HepG2 (cell line): ENCODE measurements around the gene C6orf62. TPM values are rescaled to one million over a fixed set of nuclear protein-coding genes. Genes with fewer than 3 reads are reported as not detected.
"Not testable (repeated sequence)": the region's sequence is repeated elsewhere in the genome, so short reads cannot be mapped to it uniquely, and the experiment has no call there.

Source experiments
- ATAC-seq: fragments of 200-7000 bp; cut with Tn5 transposase; 3 replicates; pipeline ENCODE4 v1.9.1; 2020; ENCODE audit warnings: mild to moderate bottlenecking, moderate library complexity
- BruUV-seq: library from RNA; stranded (reverse); fragments of 400-500 nt; replicated peaks from 2 replicates; lab custom pipeline; 2021; lab: Mats Ljungman, UMichigan
- CTCF ChIA-PET: fragments of 300-600 bp; formaldehyde crosslinking; extraction: SDS; loops from one replicate; lab custom pipeline; 2021; ENCODE audit warnings: low total read pairs, inconsistent platforms, low intra/inter-chr PET ratio; lab: Yijun Ruan, JAX
- POLR2A ChIA-PET: fragments of 350-600 bp; sonication (Branson Sonifier 250); formaldehyde crosslinking; loops from one replicate; lab custom pipeline; 2020; ENCODE audit warnings: antibody characterized with exemption, inconsistent platforms; lab: Yijun Ruan, JAX
- DNase-seq: peaks from one replicate; pipeline ENCODE4 v3.0.0-alpha.2; 2015; ENCODE audit warnings: low spot score
- FAIRE-seq: peaks from 3 replicates; lab custom pipeline; 2011; peaks lifted over from hg19 to GRCh38; lab: Jason Lieb, UNC
- H2AFZ ChIP-seq: one replicate; pipeline ENCODE4 v1.6.1; 2011; ENCODE audit warnings: low read length, inconsistent platforms
- H3K27ac ChIP-seq: fragments of 300-600 bp; 3 replicates; pipeline ENCODE4 v1.8.0; 2011; ENCODE audit warnings: mixed run types, mild to moderate bottlenecking, mixed read lengths, low read length, inconsistent platforms; ENCODE audit not compliant: insufficient read depth; ENCODE audit errors: extremely low read length
- H3K27me3 ChIP-seq, 2 experiments: fragments of 200-600 bp in 1 of 2; 2 replicates in 1 of 2; 3 replicates in 1 of 2; pipeline versions ENCODE4 v1.6.0 to v1.8.0; 2011; ENCODE audit warnings: low read length in 2 of 2, mild to moderate bottlenecking in 2 of 2, moderate library complexity in 2 of 2, inconsistent platforms in 1 of 2; ENCODE audit not compliant: insufficient read depth in 2 of 2, control insufficient read depth in 1 of 2
- H3K36me3 ChIP-seq, 2 experiments: fragments of 200-600 bp in 1 of 2; replicated peaks in 1 of 2; 2 replicates in 1 of 2; 3 replicates in 1 of 2; pipeline versions ENCODE4 v1.5.1 to v1.8.0; 2011; ENCODE audit warnings: low read length in 2 of 2, inconsistent platforms in 1 of 2; ENCODE audit not compliant: insufficient read depth in 2 of 2, control insufficient read depth in 1 of 2
- H3K4me1 ChIP-seq: 2 replicates; pipeline ENCODE4 v1.5.1; 2012; ENCODE audit warnings: low read length, inconsistent platforms; ENCODE audit not compliant: insufficient read depth
- H3K4me2 ChIP-seq: 2 replicates; pipeline ENCODE4 v1.6.0; 2011; ENCODE audit warnings: low read depth, low read length, inconsistent platforms
- H3K4me3 ChIP-seq, 3 experiments: fragments of 200-600 bp in 1 of 3; sonication (generic), shearing (Covaris generic) in 1 of 3; replicated peaks in 1 of 3; 2 replicates each; pipeline ENCODE4 v1.5.1; 2011 to 2016; ENCODE audit warnings: low read length in 3 of 3, inconsistent platforms in 2 of 3, low read depth in 2 of 3, mild to moderate bottlenecking in 2 of 3, control low read depth in 1 of 3, mixed read lengths in 1 of 3; ENCODE audit not compliant: insufficient read depth in 1 of 3
- H3K79me2 ChIP-seq: one replicate; pipeline ENCODE4 v1.6.1; 2011; ENCODE audit warnings: low read length, inconsistent platforms; ENCODE audit not compliant: insufficient read depth
- H3K9ac ChIP-seq: 2 replicates; pipeline ENCODE4 v1.6.0; 2011; ENCODE audit warnings: mild to moderate bottlenecking, low read depth, low read length, inconsistent platforms; ENCODE audit not compliant: insufficient read depth
- H3K9me3 ChIP-seq: 2 replicates; pipeline ENCODE4 v1.5.1; 2012; ENCODE audit warnings: mild to moderate bottlenecking, low read length
- H4K20me1 ChIP-seq: 2 replicates; pipeline ENCODE4 v1.6.0; 2011; ENCODE audit warnings: inconsistent platforms, mild to moderate bottlenecking, low read length, moderate library complexity; ENCODE audit not compliant: insufficient read depth
- ZNF430 ChIP-seq: sonication (generic); formaldehyde crosslinking; IDR thresholded peaks from 2 replicates; pipeline ENCODE4 v1.9.0; 2021; ENCODE audit warnings: mild to moderate bottlenecking, missing genetic modification reagents
- ZNF589 ChIP-seq: sonication (generic); formaldehyde crosslinking; conservative IDR thresholded peaks from 2 replicates; pipeline ENCODE4 v1.8.0; 2022; ENCODE audit warnings: mild to moderate bottlenecking, moderate library complexity, missing genetic modification reagents
- WGBS: methylation state at CpG from one replicate; pipeline ENCODE4 v1.1.6; 2017; ENCODE audit warnings: low lambda C conversion rate; 5-methylcytosine and 5-hydroxymethylcytosine counted together
- in situ Hi-C: cut with HindIII; loops from 2 replicates; pipeline ENCODE4 v1.10.0; 2017; ENCODE audit warnings: low pct_unique_long_range_greater_than_20kb; ENCODE audit not compliant: extremely low pct_ligation_motif_present
- intact Hi-C: fragments of 100-400 bp; cut with micrococcal nuclease; formaldehyde crosslinking; loops from one replicate; pipeline ENCODE4 v1.10.0; 2022; ENCODE audit not compliant: unreplicated experiment
- polyA plus RNA-seq, 8 experiments: library from polyadenylated mRNA; depleted of rRNA in 3 of 8; stranded (reverse) in 7 of 8; unstranded in 1 of 8; fragments of >200 nt; fragmentation: Illumina TruSeq in 4 of 8; extraction: Trizol in 4 of 8; gene quantifications; 2 replicates each; pipeline versions ENCODE4 v1.2.1 to v1.2.3, GENCODE V29; 2011 to 2016; ENCODE audit warnings: low read depth in 4 of 8, missing spikeins in 1 of 8, mixed read lengths in 1 of 8; ENCODE audit not compliant: insufficient read depth in 1 of 8
- total RNA-seq, 5 experiments: library from RNA; depleted of rRNA; stranded (reverse); fragments of >200 nt; fragmentation: Illumina TruSeq; extraction: Trizol; gene quantifications; 2 replicates each; pipeline ENCODE4 v1.2.3, GENCODE V29; 2016; ENCODE audit warnings: low read depth in 1 of 5
- TF ChIP-seq, protein P1 (sequence below), 2 experiments: sonication (generic) in 1 of 2; formaldehyde crosslinking in 1 of 2; IDR thresholded peaks; 2 replicates each; pipeline versions ENCODE4 v1.5.1 to v1.6.1; 2011 to 2020; ENCODE audit warnings: borderline replicate concordance in 1 of 2, low read depth in 1 of 2, low read length in 1 of 2, mild to moderate bottlenecking in 1 of 2, missing genetic modification reagents in 1 of 2, moderate library complexity in 1 of 2
- TF ChIP-seq, protein P2 (sequence below): sonication (generic); formaldehyde crosslinking; IDR thresholded peaks from 2 replicates; pipeline ENCODE4 v1.4.0; 2020; ENCODE audit warnings: missing genetic modification reagents, borderline replicate concordance

The C6orf62 gene
- total and polyA plus RNA-seq, 2 of the 13 experiments (the other 11 are each of a cell fraction or from before 2014, with no cell fraction given) = 54.8 to 90.4 TPM

DNA sequence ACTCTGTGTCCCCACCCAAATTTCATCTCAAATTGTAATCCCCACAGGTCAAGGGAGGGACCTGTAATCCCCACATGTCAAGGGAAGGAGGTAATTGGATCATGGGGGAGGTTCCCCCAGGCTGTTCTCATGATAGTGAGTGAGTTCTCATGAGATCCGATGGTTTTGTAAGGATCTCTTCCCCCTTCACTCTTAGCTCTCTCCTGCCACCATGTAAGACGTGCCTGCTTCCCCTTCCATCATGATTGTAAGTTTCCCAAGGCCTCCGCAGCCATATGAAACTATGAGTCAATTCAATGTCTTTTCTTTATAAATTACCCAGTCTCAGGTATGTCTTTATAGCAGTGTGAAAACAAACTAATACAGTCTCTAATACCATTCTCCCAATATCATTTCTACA, 31.9 kb upstream of the C6orf62 start:
- H3K4me3 ChIP-seq, intact Hi-C loops, ATAC-seq, H3K36me3 ChIP-seq, POLR2A ChIA-PET, H3K79me2 ChIP-seq: not testable (repeated sequence)
- peaks cover 16% of the 10 kb centered on the region for H3K4me1 ChIP-seq
- peak; percentile 92 for TF ChIP-seq ZNF430 (CRISPR knock-in tag)
- TF ChIP-seq, all 625 proteins: peak for 1; not testable (repeated sequence) for 624
- H3K9ac ChIP-seq, H3K27ac ChIP-seq, H2AFZ ChIP-seq, FAIRE-seq, H3K4me2 ChIP-seq, DNase-seq, in situ Hi-C loops, H3K27me3 ChIP-seq, H4K20me1 ChIP-seq, BruUV-seq, CTCF ChIA-PET: not testable (repeated sequence)
- WGBS = 43% methylated on average over 3 of the region's 3 CpGs
- peaks cover 11% of the 10 kb centered on the region for H3K9me3 ChIP-seq

DNA sequence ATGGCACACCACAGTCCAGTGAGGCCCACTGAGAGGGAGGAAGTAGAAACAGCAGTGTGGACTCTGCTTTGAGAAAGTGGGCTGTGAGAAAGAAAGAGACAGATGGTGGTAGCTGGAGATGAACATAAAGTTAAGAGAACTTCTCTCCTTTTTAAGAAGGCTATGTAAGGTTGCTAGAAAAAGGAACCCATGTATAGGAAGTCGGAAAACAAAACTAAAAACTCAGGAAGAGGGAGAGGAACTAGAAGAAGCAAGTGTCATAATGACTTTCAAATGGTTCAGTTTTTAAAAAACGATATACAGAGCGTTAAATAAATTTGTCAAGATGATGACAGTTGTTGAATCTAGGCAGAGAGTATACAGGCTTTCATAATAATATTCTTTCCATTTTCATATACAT, 30.3 kb upstream of the C6orf62 start:
- no peak overlapping the region for H3K4me2 ChIP-seq
- no TSS peak for BruUV-seq
- no peaks in the 10 kb centered on the region for H4K20me1 ChIP-seq
- TF ChIP-seq, protein P1, sequence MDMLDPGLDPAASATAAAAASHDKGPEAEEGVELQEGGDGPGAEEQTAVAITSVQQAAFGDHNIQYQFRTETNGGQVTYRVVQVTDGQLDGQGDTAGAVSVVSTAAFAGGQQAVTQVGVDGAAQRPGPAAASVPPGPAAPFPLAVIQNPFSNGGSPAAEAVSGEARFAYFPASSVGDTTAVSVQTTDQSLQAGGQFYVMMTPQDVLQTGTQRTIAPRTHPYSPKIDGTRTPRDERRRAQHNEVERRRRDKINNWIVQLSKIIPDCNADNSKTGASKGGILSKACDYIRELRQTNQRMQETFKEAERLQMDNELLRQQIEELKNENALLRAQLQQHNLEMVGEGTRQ (IDR thresholded peaks at IDR 0.05; ENCODE audit: low read depth, low read length) = no peak
- TF ChIP-seq, protein P1 (CRISPR knock-in tag; IDR thresholded peaks at IDR 0.05; ENCODE audit: borderline replicate concordance) = no peak
- TF ChIP-seq, protein P2, sequence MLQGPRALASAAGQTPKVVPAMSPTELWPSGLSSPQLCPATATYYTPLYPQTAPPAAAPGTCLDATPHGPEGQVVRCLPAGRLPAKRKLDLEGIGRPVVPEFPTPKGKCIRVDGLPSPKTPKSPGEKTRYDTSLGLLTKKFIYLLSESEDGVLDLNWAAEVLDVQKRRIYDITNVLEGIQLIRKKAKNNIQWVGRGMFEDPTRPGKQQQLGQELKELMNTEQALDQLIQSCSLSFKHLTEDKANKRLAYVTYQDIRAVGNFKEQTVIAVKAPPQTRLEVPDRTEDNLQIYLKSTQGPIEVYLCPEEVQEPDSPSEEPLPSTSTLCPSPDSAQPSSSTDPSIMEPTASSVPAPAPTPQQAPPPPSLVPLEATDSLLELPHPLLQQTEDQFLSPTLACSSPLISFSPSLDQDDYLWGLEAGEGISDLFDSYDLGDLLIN = no peak
- no peak for TF ChIP-seq ZNF589 (CRISPR knock-in tag)
- in situ Hi-C loops (no loop called here), intact Hi-C loops (no loop called here)
- DNase-seq = no peak
- no peak overlapping the region for H3K27ac ChIP-seq
- CTCF ChIA-PET = no interaction called here
- FAIRE-seq = no peak
- no peak overlapping the region for H2AFZ ChIP-seq
- no peak overlapping the region for H3K9ac ChIP-seq
- peaks cover 16% of the 10 kb centered on the region for H3K4me1 ChIP-seq
- WGBS = 22% methylated on average over 3 of the region's 3 CpGs
- H3K36me3 ChIP-seq = no peaks in the 10 kb centered on the region
- H3K27me3 ChIP-seq = peaks cover 0 to 7% of the 10 kb centered on the region in 2 experiments; a peak in 1 of 5 replicates
- POLR2A ChIA-PET = interaction anchor here (0.7 kb wide), 1 partner anchor 22 kb away, joined by 3 read pairs; no protein-coding TSS in a partner anchor
- H3K4me3 ChIP-seq = no peak overlapping the region
- H3K79me2 ChIP-seq = no peaks in the 10 kb centered on the region
- peaks cover 11% of the 10 kb centered on the region for H3K9me3 ChIP-seq
- no peak for ATAC-seq
